Loucy (cell line): ENCODE data around the gene SMPX.

Experiments used
- H2AFZ ChIP-seq: fragments of 200-600 bp; sonication (generic); 2 replicates; pipeline ENCODE4 v1.6.0; 2016; ENCODE audit warnings: antibody characterized with exemption, mild to moderate bottlenecking, low read length, moderate library complexity
- H3F3A ChIP-seq: fragments of 200-600 bp; 2 replicates; pipeline ENCODE4 v1.6.0; 2016; ENCODE audit warnings: antibody characterized with exemption, low read depth, mild to moderate bottlenecking
- H3K27me3 ChIP-seq: fragments of 200-600 bp; sonication (generic); 2 replicates; pipeline ENCODE4 v1.6.1; 2014; ENCODE audit warnings: low read length, mild to moderate bottlenecking; ENCODE audit not compliant: insufficient read depth, poor library complexity, severe bottlenecking
- H3K36me3 ChIP-seq: fragments of 200-600 bp; sonication (generic); 2 replicates; pipeline ENCODE4 v1.6.1; 2016; ENCODE audit warnings: low read length; ENCODE audit not compliant: insufficient read depth
- H3K4me1 ChIP-seq: fragments of 200-600 bp; sonication (generic); 2 replicates; pipeline ENCODE4 v1.5.1; 2014; ENCODE audit warnings: low read length, mild to moderate bottlenecking; ENCODE audit not compliant: insufficient read depth, poor library complexity, severe bottlenecking
- H3K4me2 ChIP-seq: fragments of 200-600 bp; sonication (generic); 2 replicates; pipeline ENCODE4 v1.6.0; 2014; ENCODE audit warnings: antibody characterized with exemption, low read length, low read depth, mild to moderate bottlenecking; ENCODE audit not compliant: poor library complexity, severe bottlenecking
- H3K4me3 ChIP-seq: fragments of 200-600 bp; sonication (generic); 2 replicates; pipeline ENCODE4 v1.5.1; 2014; ENCODE audit warnings: low read length, mild to moderate bottlenecking, mixed read lengths; ENCODE audit not compliant: poor library complexity, severe bottlenecking
- H3K79me2 ChIP-seq: fragments of 200-600 bp; sonication (generic); 2 replicates; pipeline ENCODE4 v1.6.1; 2014; ENCODE audit warnings: low read length; ENCODE audit not compliant: insufficient read depth
- H3K9ac ChIP-seq: fragments of 200-600 bp; sonication (generic); 2 replicates; pipeline ENCODE4 v1.6.0; 2014; ENCODE audit warnings: mild to moderate bottlenecking, low read depth, low read length, moderate library complexity; ENCODE audit not compliant: poor library complexity, severe bottlenecking
- H3K9me2 ChIP-seq: fragments of 200-600 bp; sonication (generic); replicated peaks from 2 replicates; pipeline ENCODE4 v1.6.1; 2016; ENCODE audit warnings: low read depth, low read length, mixed read lengths
- H3K9me3 ChIP-seq: fragments of 200-600 bp; sonication (generic); 2 replicates; pipeline ENCODE4 v1.6.1; 2014; ENCODE audit warnings: mild to moderate bottlenecking, antibody characterized with exemption, low read length, low read depth; ENCODE audit not compliant: insufficient read depth
- H4K20me1 ChIP-seq: fragments of 200-600 bp; sonication (generic); 2 replicates; pipeline ENCODE4 v1.6.0; 2014; ENCODE audit warnings: antibody characterized with exemption, low read length, mild to moderate bottlenecking; ENCODE audit not compliant: insufficient read depth, poor library complexity, severe bottlenecking
- CTCF ChIP-seq: fragments of 200-600 bp; sonication (generic); conservative IDR thresholded peaks from 2 replicates; pipeline ENCODE4 v1.5.1; 2014; ENCODE audit warnings: mild to moderate bottlenecking, antibody characterized with exemption, low read length
- EZH2phosphoT487 ChIP-seq: fragments of 200-600 bp; IDR thresholded peaks from 2 replicates; pipeline ENCODE4 v1.6.1; 2018; ENCODE audit warnings: antibody characterized with exemption, mild to moderate bottlenecking, moderate library complexity, borderline replicate concordance

SMPX gene

GRCh38 chrX:21757960-21758359 is at the start of gene SMPX:
SMPX (minus strand) TSS chrX:21758116; CDS start chrX:21754290, 3,826 bp downstream.
- H3K4me1 ChIP-seq, result no peaks in the 10 kb centered on the region
- H2AFZ ChIP-seq, result no peak within 1 kb of the TSS
- no peaks in the 10 kb centered on the region for H3K9me3 ChIP-seq
- H3K27me3 ChIP-seq, result no peaks in the 10 kb centered on the region
- H4K20me1 ChIP-seq, result no peaks in the 10 kb centered on the region
- H3K79me2 ChIP-seq, result no peaks in the 10 kb centered on the region
- no peak within 1 kb of the TSS for H3K4me3 ChIP-seq
- no peak within 1 kb of the TSS for H3K9ac ChIP-seq
- no peaks in the 10 kb centered on the region for H3K9me2 ChIP-seq
- TF ChIP-seq CTCF, result no peak
- TF ChIP-seq EZH2phosphoT487, result no peak
- no peak within 1 kb of the TSS for H3K4me2 ChIP-seq
- no peaks in the 10 kb centered on the region for H3F3A ChIP-seq
- H3K36me3 ChIP-seq, result no peaks in the 10 kb centered on the region

- no peaks in the 10 kb centered on the region for H3K4me1 ChIP-seq
- H4K20me1 ChIP-seq, result no peaks in the 10 kb centered on the region
- H3K9me3 ChIP-seq, result no peaks in the 10 kb centered on the region
- H3K4me2 ChIP-seq, result no peak overlapping the region
- no peaks in the 10 kb centered on the region for H3K27me3 ChIP-seq
- no peaks in the 10 kb centered on the region for H3K79me2 ChIP-seq
- no peak overlapping the region for H3K9ac ChIP-seq
- no peak overlapping the region for H3K4me3 ChIP-seq
- H3K36me3 ChIP-seq, result no peaks in the 10 kb centered on the region
- H3K9me2 ChIP-seq, result no peaks in the 10 kb centered on the region
- no peaks in the 10 kb centered on the region for H3F3A ChIP-seq
- no peak for TF ChIP-seq EZH2phosphoT487
- H2AFZ ChIP-seq, result no peak overlapping the region
Measured at GRCh38 chrX:21806691-21807090, 48.8 kb upstream of the SMPX start.

- Histone ChIP-seq H3K4me2 (no peak overlapping the region), H3K9me2 (no peaks in the 10 kb centered on the region), H3F3A (no peaks in the 10 kb centered on the region), H3K9ac (no peak overlapping the region), H3K79me2 (no peaks in the 10 kb centered on the region), H3K9me3 (no peaks in the 10 kb centered on the region), H4K20me1 (no peaks in the 10 kb centered on the region), H3K36me3 (no peaks in the 10 kb centered on the region), H3K4me1 (no peaks in the 10 kb centered on the region), H3K4me3 (no peak overlapping the region), H2AFZ (no peak overlapping the region), H3K27me3 (no peaks in the 10 kb centered on the region)
- TF ChIP-seq EZH2phosphoT487, result no peak
- TF ChIP-seq CTCF, result no peak
Measured at GRCh38 chrX:21802839-21803238, 44.9 kb upstream of the SMPX start.

- Histone ChIP-seq H3K4me1 (no peaks in the 10 kb centered on the region), H3K9ac (no peak overlapping the region), H2AFZ (no peak overlapping the region), H3K79me2 (no peaks in the 10 kb centered on the region), H4K20me1 (no peaks in the 10 kb centered on the region), H3K9me3 (no peaks in the 10 kb centered on the region), H3F3A (no peaks in the 10 kb centered on the region), H3K27me3 (no peaks in the 10 kb centered on the region), H3K4me2 (no peak overlapping the region), H3K9me2 (no peaks in the 10 kb centered on the region), H3K4me3 (no peak overlapping the region), H3K36me3 (no peaks in the 10 kb centered on the region)
- TF ChIP-seq CTCF (no peak), EZH2phosphoT487 (no peak)
Measured at GRCh38 chrX:21802054-21802670, 44.2 kb upstream of the SMPX start.
